ENCODE results near the gene PDRG1.
A peak's percentile ranks its signal among the peaks of the same experiment; 100 is the strongest.
"Not testable (repeated sequence)": the region's sequence is repeated elsewhere in the genome, so short reads cannot be mapped to it uniquely, and the experiment has no call there.

The PDRG1 gene

GRCh38 chr20:31926493-31926892 is 25.4 kb downstream of the PDRG1 start:
- DNase-seq (ENCODE audit: low read depth), result no peak

GRCh38 chr20:31925631-31926030 is 26.2 kb downstream of the PDRG1 start:
- DNase-seq (ENCODE audit: low read depth), result no peak

GRCh38 chr20:31924561-31924960 is 27.3 kb downstream of the PDRG1 start:
- DNase-seq (ENCODE audit: low read depth), result no peak

- no peak for DNase-seq (ENCODE audit: low read depth)
These were observed 28.2 kb downstream of the PDRG1 start for GRCh38 chr20:31923388-31924331.

- no peak for DNase-seq (ENCODE audit: low read depth)
These were observed 29.3 kb downstream of the PDRG1 start for GRCh38 chr20:31922588-31922987.

- DNase-seq (ENCODE audit: low read depth), result no peak
These were observed 29.7 kb downstream of the PDRG1 start for GRCh38 chr20:31922181-31922580.

- DNase-seq (ENCODE audit: low read depth), result not testable (repeated sequence)
These were observed 30.4 kb downstream of the PDRG1 start for GRCh38 chr20:31921480-31921879.

- peak; percentile 13 for DNase-seq (ENCODE audit: low read depth)
These were observed 31.5 kb downstream of the PDRG1 start for GRCh38 chr20:31920275-31920855.

GRCh38 chr20:31919410-31920155 is 32.3 kb downstream of the PDRG1 start:
- DNase-seq (ENCODE audit: low read depth), result no peak

- DNase-seq (ENCODE audit: low read depth), result peak; percentile 9
These were observed 33.3 kb downstream of the PDRG1 start for GRCh38 chr20:31918466-31919105.

- DNase-seq (ENCODE audit: low read depth), result not testable (repeated sequence)
These were observed 33.9 kb downstream of the PDRG1 start for GRCh38 chr20:31917962-31918412.

GRCh38 chr20:31916708-31917107 is 35.1 kb downstream of the PDRG1 start:
- DNase-seq (ENCODE audit: low read depth), result no peak

GRCh38 chr20:31915491-31916280 is 36.2 kb downstream of the PDRG1 start:
- DNase-seq (ENCODE audit: low read depth), result no peak

GRCh38 chr20:31914170-31914569 is 37.7 kb downstream of the PDRG1 start:
- DNase-seq (ENCODE audit: low read depth), result no peak

GRCh38 chr20:31913431-31914157 is 38.3 kb downstream of the PDRG1 start:
- no peak for DNase-seq (ENCODE audit: low read depth)

- DNase-seq (ENCODE audit: low read depth), result no peak
These were observed 41.6 kb downstream of the PDRG1 start for GRCh38 chr20:31910071-31910803.

- no peak for DNase-seq (ENCODE audit: low read depth)
These were observed 42.4 kb downstream of the PDRG1 start for GRCh38 chr20:31909253-31910070.

GRCh38 chr20:31908424-31908823 is 43.4 kb downstream of the PDRG1 start:
- DNase-seq (ENCODE audit: low read depth), result no peak

GRCh38 chr20:31908016-31908415 is 43.8 kb downstream of the PDRG1 start:
- no peak for DNase-seq (ENCODE audit: low read depth)

All from ELR (cell line).